ENCODE data around the gene NUDT5. TPM values are rescaled to one million over a fixed set of nuclear protein-coding genes. Genes with fewer than 3 reads are reported as not detected.

The NUDT5 gene
- total and polyA plus RNA-seq, 7 experiments from 2014 or later: 24.5 to 89.4 (median 47.4) TPM

DNA sequence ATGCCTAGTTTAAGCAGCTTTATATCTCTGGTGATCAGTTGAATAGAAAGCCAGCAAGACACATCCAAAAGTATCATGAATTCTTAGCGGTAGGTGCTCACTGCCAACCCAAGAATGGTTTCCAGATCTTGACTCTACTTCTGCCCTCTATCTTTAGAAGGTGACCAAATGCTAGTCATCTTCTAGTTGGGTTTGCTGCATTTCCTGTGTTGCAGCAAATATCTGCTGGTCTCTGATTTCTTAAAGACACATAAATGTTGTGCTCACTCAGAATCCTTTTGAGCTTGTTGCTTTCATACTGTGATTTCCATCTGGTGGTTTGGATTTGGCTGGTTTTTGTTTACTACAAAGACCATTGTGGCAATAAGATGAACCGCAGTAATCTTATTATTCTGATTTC lies 2.5 kb upstream of the NUDT5 start:
- H3K27ac Mint-ChIP-seq: peak overlapping the region in 3 of 9 donors; percentile 16 to 41 (median 18)
- no peak for DNase-seq
- ChIA-PET POLR2A (interaction anchor here (0.5 to 0.7 kb wide), 2 partner anchors 17 to 129 kb away, joined by 3 read pairs; no protein-coding TSS in a partner anchor), CTCF (interaction anchor here (1.2 kb wide), 1 partner anchor 17 kb away, joined by 4 read pairs; no protein-coding TSS in a partner anchor)
- H3K9me3 ChIP-seq (ENCODE audit: control insufficient read depth in 2 of 3, low read length in 3 of 3): no peaks in the 10 kb centered on the region
- H3K4me3 ChIP-seq (ENCODE audit: low read length): no peak overlapping the region
- no peaks in the 10 kb centered on the region for H3K27me3 Mint-ChIP-seq
- peaks cover 0 to 38% (median 5%) of the 10 kb centered on the region in 3 experiments for H3K36me3 ChIP-seq (ENCODE audit: control insufficient read depth in 2 of 3, insufficient read depth in 3 of 3, low read length in 3 of 3)
- peaks cover 12 to 22% of the 10 kb centered on the region in 2 donors for H3K4me1 ChIP-seq (ENCODE audit: control insufficient read depth in 2 of 2, insufficient read depth in 2 of 2, low read length in 2 of 2)
- peak overlapping the region in 9 of 10 donors; percentile 15 to 73 (median 57) for H3K4me3 Mint-ChIP-seq
- ATAC-seq: no peak
- H3K27ac ChIP-seq (ENCODE audit: low read depth, low read length): no peak overlapping the region
- no peaks in the 10 kb centered on the region for H3K9me3 Mint-ChIP-seq
- H3K27me3 ChIP-seq (ENCODE audit: control insufficient read depth in 2 of 2, insufficient read depth in 2 of 2, low read length in 2 of 2): no peaks in the 10 kb centered on the region
- intact Hi-C loops (cut with micrococcal nuclease): loop anchor here (5.0 to 10.0 kb wide), 8 partner anchors 149 to 1389 kb away; partner anchors contain the start of genes CAMK1D (in 1 of the 2), MCM10 (in 1 of the 2), PHYH (in 1 of the 2) and PRPF18 (in 1 of the 2)
- peaks cover 8 to 23% (median 22%) of the 10 kb centered on the region in 5 donors for H3K36me3 Mint-ChIP-seq
- peaks cover 48 to 73% (median 56%) of the 10 kb centered on the region in 7 donors for H3K4me1 Mint-ChIP-seq

DNA sequence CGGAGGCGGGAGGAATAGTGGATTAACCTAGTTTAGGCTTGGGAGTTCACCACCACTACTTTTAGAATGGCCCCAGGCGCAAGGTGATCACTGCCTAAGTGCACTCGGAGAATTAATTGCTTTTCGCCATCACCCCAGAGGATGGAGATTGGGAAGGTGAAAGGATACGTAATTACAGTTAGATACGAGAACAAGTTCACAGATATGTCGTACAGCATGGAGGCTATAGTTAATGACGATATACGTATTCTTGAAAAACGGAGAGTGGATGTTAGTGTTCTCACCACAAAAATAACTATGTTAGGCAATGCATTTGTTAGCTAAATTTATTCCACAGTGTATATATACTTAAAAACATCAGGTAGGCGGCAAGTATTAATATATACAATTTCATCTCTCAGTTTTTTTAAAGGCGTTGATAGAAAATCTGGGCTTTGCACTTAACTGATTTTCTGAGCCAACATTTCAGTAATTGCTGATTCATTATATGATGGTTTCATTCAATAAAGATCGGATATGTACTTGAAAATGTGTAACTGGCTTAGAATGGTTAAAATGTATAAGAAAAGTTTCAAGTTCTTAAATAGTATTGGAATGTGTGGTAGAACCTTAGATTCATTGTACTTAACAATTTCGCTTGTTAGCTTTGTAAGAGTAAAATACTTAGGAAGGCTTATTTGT lies 980 bp upstream of the NUDT5 start:
- intact Hi-C loops (cut with micrococcal nuclease): loop anchor here (1.0 to 10.0 kb wide), 10 partner anchors 19 to 1391 kb away; partner anchors contain the start of genes CAMK1D (in 2 of the 2), MCM10 (in 1 of the 2), PHYH (in 1 of the 2) and PRPF18 (in 1 of the 2)

DNA sequence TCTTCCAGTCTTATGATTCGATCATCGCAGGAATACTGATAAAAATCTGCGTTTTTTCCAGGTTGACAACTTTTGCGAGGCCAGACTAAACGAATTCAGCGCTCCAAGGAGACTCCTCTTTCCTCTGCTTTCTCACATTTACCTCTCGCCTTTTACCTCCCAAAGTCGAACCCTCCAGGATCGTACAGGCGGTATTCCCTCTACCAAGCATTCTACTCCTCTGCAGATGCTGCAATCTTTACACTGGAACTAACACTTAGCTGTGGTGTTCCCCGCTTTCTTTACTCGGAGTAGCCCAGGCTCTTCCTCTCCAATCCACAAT lies 449 bp downstream of the NUDT5 start:
- H3K4me3 Mint-ChIP-seq: peak overlapping the region; percentile 94 to 99 (median 97)
- Histone ChIP-seq H3K27ac (ENCODE audit: low read depth, low read length) (peak overlapping the region; percentile 97), H3K4me3 (ENCODE audit: low read length) (peak overlapping the region; percentile 84), H3K4me1 (ENCODE audit: control insufficient read depth in 2 of 2, insufficient read depth in 2 of 2, low read length in 2 of 2) (peaks cover 9 to 12% of the 10 kb centered on the region in 2 donors), H3K36me3 (ENCODE audit: control insufficient read depth in 2 of 3, insufficient read depth in 3 of 3, low read length in 3 of 3) (peaks cover 0 to 14% (median 0%) of the 10 kb centered on the region in 3 experiments), H3K9me3 (ENCODE audit: control insufficient read depth in 2 of 3, low read length in 3 of 3) (no peaks in the 10 kb centered on the region), H3K27me3 (ENCODE audit: control insufficient read depth in 2 of 2, insufficient read depth in 2 of 2, low read length in 2 of 2) (no peaks in the 10 kb centered on the region)
- peak; percentile 1 for ATAC-seq
- H3K27me3 Mint-ChIP-seq: no peaks in the 10 kb centered on the region
- H3K4me1 Mint-ChIP-seq: peaks cover 41 to 73% (median 61%) of the 10 kb centered on the region in 7 donors
- POLR2A ChIA-PET: interaction anchor here (0.5 to 2.0 kb wide), 11 partner anchors 9 to 1392 kb away, joined by 3 to 11 read pairs (median 4); partner anchors contain the start of genes PRPF18 and UPF2
- H3K9me3 Mint-ChIP-seq: no peaks in the 10 kb centered on the region
- intact Hi-C loops (cut with micrococcal nuclease): loop anchor here (1.0 to 10.0 kb wide), 13 partner anchors 14 to 1392 kb away; partner anchors contain the start of genes DHTKD1 (in 2 of the 2), SEC61A2 (in 2 of the 2), CAMK1D (in 1 of the 2) and MCM10 (in 1 of the 2)
- no peak for DNase-seq
- CTCF ChIA-PET: interaction anchor here (0.7 to 1.1 kb wide), 2 partner anchors 19 to 126 kb away, joined by 3 to 5 read pairs; no protein-coding TSS in a partner anchor
- peaks cover 0 to 24% (median 19%) of the 10 kb centered on the region in 5 donors for H3K36me3 Mint-ChIP-seq
- peak overlapping the region; percentile 96 to 99 (median 99) for H3K27ac Mint-ChIP-seq

More for the DNA sequence above, 980 bp upstream of the NUDT5 start:
- POLR2A ChIA-PET: interaction anchor here (0.6 to 2.0 kb wide), 5 partner anchors 12 to 154 kb away, joined by 3 to 11 read pairs (median 4); partner anchors contain the start of gene UPF2
- peak overlapping the region; percentile 94 to 99 (median 97) for H3K4me3 Mint-ChIP-seq
- Histone ChIP-seq H3K9me3 (ENCODE audit: control insufficient read depth in 2 of 3, low read length in 3 of 3) (no peaks in the 10 kb centered on the region), H3K4me3 (ENCODE audit: low read length) (peak overlapping the region; percentile 84), H3K27ac (ENCODE audit: low read depth, low read length) (peak overlapping the region; percentile 97), H3K4me1 (ENCODE audit: control insufficient read depth in 2 of 2, insufficient read depth in 2 of 2, low read length in 2 of 2) (peaks cover 12 to 20% of the 10 kb centered on the region in 2 donors), H3K36me3 (ENCODE audit: control insufficient read depth in 2 of 3, insufficient read depth in 3 of 3, low read length in 3 of 3) (peaks cover 0 to 27% (median 3%) of the 10 kb centered on the region in 3 experiments), H3K27me3 (ENCODE audit: control insufficient read depth in 2 of 2, insufficient read depth in 2 of 2, low read length in 2 of 2) (no peaks in the 10 kb centered on the region)
- H3K36me3 Mint-ChIP-seq: peaks cover 7 to 29% (median 26%) of the 10 kb centered on the region in 5 donors
- H3K4me1 Mint-ChIP-seq: peaks cover 45 to 75% (median 63%) of the 10 kb centered on the region in 7 donors
- no peak for ATAC-seq
- no peak for DNase-seq
- CTCF ChIA-PET: interaction anchor here (0.8 to 1.2 kb wide), 4 partner anchors 18 to 154 kb away, joined by 3 to 5 read pairs (median 4); partner anchors contain the start of gene UPF2
- H3K27me3 Mint-ChIP-seq: no peaks in the 10 kb centered on the region
- peak overlapping the region; percentile 96 to 99 (median 99) for H3K27ac Mint-ChIP-seq
- H3K9me3 Mint-ChIP-seq: no peaks in the 10 kb centered on the region

DNA sequence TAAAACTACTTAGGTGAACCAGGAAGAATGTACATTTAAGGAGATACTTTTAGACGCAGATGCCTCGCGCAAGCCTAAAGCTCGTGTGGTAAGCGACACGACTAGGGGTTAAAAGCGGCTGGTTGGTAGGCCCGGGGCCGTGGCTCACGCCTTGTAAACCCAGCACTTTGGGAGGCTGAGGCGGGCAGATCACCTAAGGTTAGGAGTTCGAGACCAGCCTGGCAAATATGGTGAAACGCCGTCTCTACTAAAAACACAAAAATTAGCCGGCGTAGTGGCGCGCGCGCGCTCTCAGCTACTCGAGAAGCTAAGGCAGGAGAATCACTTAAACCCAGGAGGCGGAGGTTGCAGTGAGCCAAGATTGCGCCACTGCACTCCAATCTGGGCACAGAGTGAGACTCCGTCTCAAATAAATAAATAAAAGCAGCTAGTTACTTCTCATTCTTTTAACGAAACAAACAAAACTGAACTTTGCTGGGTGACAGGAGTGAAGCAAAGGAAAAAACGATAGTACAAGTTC lies 879 bp downstream of the NUDT5 start:
- ATAC-seq (no peak), DNase-seq (peak in 7 of 9 donors; percentile 12 to 40 (median 26))
- Mint-ChIP-seq H3K4me3 (peak overlapping the region; percentile 94 to 99 (median 97)), H3K4me1 (peaks cover 41 to 74% (median 63%) of the 10 kb centered on the region in 7 donors), H3K9me3 (no peaks in the 10 kb centered on the region), H3K36me3 (peaks cover 0 to 24% (median 19%) of the 10 kb centered on the region in 5 donors), H3K27me3 (no peaks in the 10 kb centered on the region), H3K27ac (peak overlapping the region; percentile 96 to 99 (median 99))
- Histone ChIP-seq H3K9me3 (ENCODE audit: control insufficient read depth in 2 of 3, low read length in 3 of 3) (no peaks in the 10 kb centered on the region), H3K4me3 (ENCODE audit: low read length) (peak overlapping the region; percentile 84), H3K27me3 (ENCODE audit: control insufficient read depth in 2 of 2, insufficient read depth in 2 of 2, low read length in 2 of 2) (no peaks in the 10 kb centered on the region), H3K36me3 (ENCODE audit: control insufficient read depth in 2 of 3, insufficient read depth in 3 of 3, low read length in 3 of 3) (peaks cover 0 to 14% (median 0%) of the 10 kb centered on the region in 3 experiments), H3K4me1 (ENCODE audit: control insufficient read depth in 2 of 2, insufficient read depth in 2 of 2, low read length in 2 of 2) (peaks cover 9 to 12% of the 10 kb centered on the region in 2 donors), H3K27ac (ENCODE audit: low read depth, low read length) (peak overlapping the region; percentile 97)
- ChIA-PET POLR2A (interaction anchor here (0.7 to 2.0 kb wide), 9 partner anchors 8 to 1392 kb away, joined by 3 to 11 read pairs (median 4); partner anchors contain the start of genes PRPF18 and UPF2), CTCF (interaction anchor here (0.7 kb wide), 1 partner anchor 125 kb away, joined by 3 read pairs; no protein-coding TSS in a partner anchor)
- intact Hi-C loops (cut with micrococcal nuclease): loop anchor here (1.0 to 10.0 kb wide), 13 partner anchors 14 to 1392 kb away; partner anchors contain the start of genes DHTKD1 (in 2 of the 2), SEC61A2 (in 2 of the 2), CAMK1D (in 1 of the 2) and MCM10 (in 1 of the 2)

DNA sequence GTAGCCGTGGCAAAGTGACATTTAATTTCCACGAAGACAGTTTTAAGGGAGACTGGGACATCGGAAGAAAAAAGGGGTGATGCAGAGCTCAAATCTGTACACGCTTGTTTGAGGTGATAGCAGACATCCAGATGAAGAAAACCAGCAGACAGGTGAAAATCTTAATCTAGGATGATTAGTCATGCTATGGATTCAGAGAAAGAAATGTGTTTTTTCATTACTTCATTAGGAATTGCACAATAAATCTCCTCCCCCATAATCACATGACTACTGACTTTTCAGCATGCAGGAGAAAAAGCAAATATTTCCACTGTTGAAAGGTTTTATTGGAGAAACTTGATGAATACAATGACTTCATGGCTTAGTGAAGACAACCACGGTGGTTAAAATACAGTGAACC lies 2.5 kb downstream of the NUDT5 start:
- Histone ChIP-seq H3K27ac (ENCODE audit: low read depth, low read length) (no peak overlapping the region), H3K4me1 (ENCODE audit: control insufficient read depth in 2 of 2, insufficient read depth in 2 of 2, low read length in 2 of 2) (peaks cover 9 to 12% of the 10 kb centered on the region in 2 donors), H3K36me3 (ENCODE audit: control insufficient read depth in 2 of 3, insufficient read depth in 3 of 3, low read length in 3 of 3) (peaks cover 0 to 4% (median 0%) of the 10 kb centered on the region in 3 experiments), H3K27me3 (ENCODE audit: control insufficient read depth in 2 of 2, insufficient read depth in 2 of 2, low read length in 2 of 2) (no peaks in the 10 kb centered on the region), H3K4me3 (ENCODE audit: low read length) (no peak overlapping the region), H3K9me3 (ENCODE audit: control insufficient read depth in 2 of 3, low read length in 3 of 3) (no peaks in the 10 kb centered on the region)
- Mint-ChIP-seq H3K27me3 (no peaks in the 10 kb centered on the region), H3K4me1 (peaks cover 32 to 64% (median 52%) of the 10 kb centered on the region in 7 donors), H3K9me3 (no peaks in the 10 kb centered on the region), H3K36me3 (peaks cover 0 to 16% (median 11%) of the 10 kb centered on the region in 5 donors), H3K4me3 (peak overlapping the region in 6 of 10 donors; percentile 22 to 68 (median 55)), H3K27ac (peak overlapping the region in 2 of 9 donors; percentile 23 to 25)
- ChIA-PET POLR2A (interaction anchor here (0.6 kb wide), 1 partner anchor 77 kb away, joined by 4 read pairs; no protein-coding TSS in a partner anchor), CTCF (interaction anchor here (0.6 to 1.0 kb wide), 3 partner anchors 192 to 911 kb away, joined by 3 to 8 read pairs (median 4); no protein-coding TSS in a partner anchor)
- no peak for ATAC-seq
- intact Hi-C loops (cut with micrococcal nuclease): loop anchor here in 1 of 2 donors (10.0 kb wide), 1 partner anchor 578 kb away; the partner anchor contains the start of gene USP6NL
- no peak for DNase-seq
